Fibroblast of skin of right quadriceps (primary cell): ENCODE measurements around the gene HES6.
"Not testable (repeated sequence)": the region's sequence is repeated elsewhere in the genome, so short reads cannot be mapped to it uniquely, and the experiment has no call there.

Experiments used
- DNase-seq: peaks from one replicate; pipeline ENCODE4 v3.0.0-alpha.2; 2013

HES6 gene, protein sequence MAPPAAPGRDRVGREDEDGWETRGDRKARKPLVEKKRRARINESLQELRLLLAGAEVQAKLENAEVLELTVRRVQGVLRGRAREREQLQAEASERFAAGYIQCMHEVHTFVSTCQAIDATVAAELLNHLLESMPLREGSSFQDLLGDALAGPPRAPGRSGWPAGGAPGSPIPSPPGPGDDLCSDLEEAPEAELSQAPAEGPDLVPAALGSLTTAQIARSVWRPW

DNA sequence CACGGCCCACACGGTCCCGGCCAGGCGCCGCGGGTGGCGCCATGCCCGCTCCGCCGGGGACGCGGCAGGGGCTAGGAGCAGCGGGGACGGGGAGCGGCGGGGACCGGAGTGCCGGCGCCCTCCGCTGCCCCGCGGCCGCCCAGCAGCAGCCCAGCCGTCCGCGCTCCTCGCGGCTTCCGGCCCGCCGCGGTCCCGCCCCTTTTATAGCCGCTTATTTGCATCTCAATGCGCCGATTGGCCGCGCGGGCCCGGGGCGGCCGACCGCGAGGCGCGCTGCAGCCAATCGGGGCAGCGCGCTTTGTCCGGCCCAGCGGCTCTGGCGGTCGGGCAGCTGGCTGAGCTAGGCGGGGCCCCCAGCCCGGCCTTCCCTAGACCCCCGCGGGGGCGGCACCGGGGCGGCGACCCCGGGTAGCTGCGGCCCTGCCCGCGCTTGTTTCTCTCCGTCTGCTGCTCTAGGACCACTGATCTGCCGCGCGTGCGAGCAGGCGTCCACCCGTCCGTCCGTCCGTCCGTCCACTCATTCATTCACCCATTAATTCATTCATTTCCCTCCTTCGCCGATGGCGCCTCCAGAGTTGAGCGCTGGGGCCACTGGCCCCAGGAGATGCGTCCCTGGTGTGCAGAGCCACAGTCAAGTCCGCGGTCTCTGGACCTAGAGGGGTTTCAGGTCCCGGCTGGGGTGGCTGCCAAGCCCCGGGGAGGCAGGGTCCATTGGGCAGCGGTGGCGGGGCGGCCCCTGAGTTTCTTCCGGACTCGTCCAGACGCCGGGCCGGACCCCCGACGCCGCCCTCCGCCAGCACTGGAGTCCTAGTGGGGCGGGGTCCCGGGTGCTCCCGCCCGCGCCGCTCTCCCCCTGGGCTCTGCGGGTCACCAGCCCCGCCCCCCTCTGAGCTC lies at the start of gene HES6:
TSS of gene HES6 (minus strand) at position 176 of the 894 bp plus-strand sequence. CDS start at position 43, 133 bp downstream.
- peak; percentile 82 for DNase-seq

- no peak for DNase-seq
Measured at GRCh38 chr2:238289574-238289973, 49.7 kb upstream of the HES6 start.

GRCh38 chr2:238288650-238289573 lies 49.1 kb upstream of the HES6 start:
- peak; percentile 99 for DNase-seq

- DNase-seq = peak; percentile 80
Measured at GRCh38 chr2:238287737-238288649, 48.2 kb upstream of the HES6 start, which contains the start of gene PER2. PER2 (minus strand) TSS chr2:238288610; CDS start chr2:238277936, 10,674 bp downstream.

- DNase-seq = no peak
Measured at GRCh38 chr2:238286987-238287736, 47.3 kb upstream of the HES6 start.

- DNase-seq = peak; percentile 53
Measured at GRCh38 chr2:238286551-238286950, 46.7 kb upstream of the HES6 start.

DNA sequence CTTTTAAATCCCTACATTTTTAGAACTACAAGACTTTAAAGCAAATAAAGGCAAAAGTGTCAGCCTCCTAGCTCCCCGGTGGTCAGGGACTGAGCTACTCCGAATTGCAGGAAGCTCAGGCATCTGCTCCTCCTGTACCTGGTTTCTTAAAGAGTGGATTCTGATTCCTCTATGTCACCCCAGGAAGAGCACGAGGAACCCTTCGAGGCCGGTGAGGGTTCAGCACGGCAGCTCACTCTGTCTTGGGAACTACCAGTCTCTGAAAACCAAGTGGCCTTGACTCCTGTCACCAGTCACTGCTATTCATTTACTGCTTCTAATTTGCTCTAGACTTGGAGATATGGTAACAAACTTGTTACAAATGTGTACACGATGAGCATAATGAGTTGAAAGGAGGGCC lies 46.3 kb upstream of the HES6 start:
- no peak for DNase-seq

- peak; percentile 80 for DNase-seq
Measured at GRCh38 chr2:238285653-238286082, 45.8 kb upstream of the HES6 start.

DNA sequence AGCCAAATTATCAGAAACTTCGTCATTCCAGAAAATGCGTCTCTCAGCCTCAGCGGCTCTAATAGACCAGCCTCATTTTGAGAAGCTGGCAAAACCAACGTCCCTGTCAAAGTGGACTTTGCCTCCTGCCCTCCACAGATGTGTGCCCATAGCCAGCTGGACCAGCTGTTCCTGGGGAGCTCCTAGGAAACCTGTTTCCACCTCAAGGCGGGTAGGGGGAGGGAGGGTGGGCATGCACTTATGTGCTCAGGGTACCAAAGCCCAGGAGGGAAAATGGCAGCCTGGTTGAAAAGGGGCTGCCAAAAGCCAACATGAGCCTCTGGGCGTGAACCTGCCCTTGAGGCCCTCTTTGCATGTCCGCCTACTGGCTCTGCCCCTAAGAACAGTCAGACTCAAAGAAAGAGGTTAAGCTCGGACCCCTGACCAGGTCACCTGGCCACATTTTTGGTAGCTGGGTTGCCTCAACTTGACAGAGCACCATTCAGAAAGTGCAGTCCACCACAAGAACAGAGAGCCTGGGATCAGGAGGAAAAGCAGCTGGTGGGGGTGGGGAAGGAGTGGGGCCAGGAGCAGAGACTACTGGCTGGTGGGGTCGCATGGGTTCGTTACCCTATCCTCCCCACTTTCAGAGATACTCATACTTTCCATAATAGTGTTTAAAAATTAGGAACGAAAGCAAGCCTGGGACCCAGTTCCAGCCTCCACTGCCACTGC lies 45.1 kb upstream of the HES6 start:
- no peak for DNase-seq

DNA sequence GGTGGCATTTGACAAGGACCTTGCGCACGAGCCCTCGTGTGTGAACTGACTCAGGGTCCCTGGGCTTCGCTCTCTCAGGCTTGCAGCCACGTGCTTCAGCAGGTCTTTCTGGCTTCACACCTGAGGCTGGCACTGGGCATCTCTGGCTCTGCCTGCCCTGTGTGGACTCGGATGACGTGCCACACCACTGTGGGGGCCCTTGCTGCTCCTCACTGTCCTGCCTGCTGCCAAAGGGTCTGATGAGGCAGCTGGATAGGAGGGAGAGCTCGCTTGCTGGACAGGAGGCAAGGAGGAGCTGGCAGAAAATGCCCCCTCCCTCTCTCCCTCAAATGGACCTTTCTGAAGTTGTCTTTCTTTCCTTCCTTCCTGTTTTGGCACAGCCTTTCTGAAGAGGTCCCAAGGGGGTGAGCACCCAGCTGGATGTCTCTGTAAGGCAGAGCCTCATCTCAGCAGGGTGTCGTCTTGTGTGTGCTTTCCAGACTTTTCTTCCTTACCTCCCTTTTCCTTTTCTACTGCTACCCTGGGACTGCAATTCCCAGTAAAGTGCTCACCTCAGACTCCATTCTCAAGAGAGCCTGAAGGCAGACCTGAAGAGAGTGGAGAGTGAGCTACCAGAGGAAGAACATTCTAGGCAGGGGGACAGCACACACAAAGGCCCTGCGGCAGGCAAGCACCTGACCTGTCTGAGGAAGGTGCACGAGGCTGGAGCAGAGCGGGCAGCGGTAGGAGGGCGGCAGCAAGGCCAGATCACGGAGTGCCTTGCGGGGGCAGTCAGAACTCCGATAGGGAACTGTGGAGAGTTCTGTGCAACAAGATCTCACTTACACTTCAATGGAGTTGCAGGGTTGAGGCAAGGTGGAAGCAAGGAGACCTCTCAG lies 43.3 kb upstream of the HES6 start:
- no peak for DNase-seq

- DNase-seq = no peak
Measured at GRCh38 chr2:238281826-238282480, 42.1 kb upstream of the HES6 start.

- no peak for DNase-seq
Measured at GRCh38 chr2:238280083-238280825, 40.4 kb upstream of the HES6 start.

DNA sequence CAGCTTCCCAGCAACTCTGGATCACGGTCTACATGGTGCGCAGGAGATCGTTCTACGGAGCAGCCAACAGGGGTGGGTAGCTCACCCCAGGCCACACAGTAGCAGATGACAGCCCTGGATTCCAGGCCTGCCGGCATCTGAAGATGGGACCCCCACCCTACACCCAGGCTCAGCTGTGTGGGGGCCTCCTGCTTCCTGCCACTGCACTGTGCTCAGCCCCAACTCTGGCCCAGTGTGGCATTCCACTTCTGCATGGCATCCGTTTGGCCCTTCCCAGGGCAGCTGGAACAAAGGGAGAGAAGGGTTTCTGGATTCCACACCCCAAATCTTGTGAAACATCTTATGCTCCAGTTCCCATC lies 39.5 kb upstream of the HES6 start:
- DNase-seq = no peak

DNA sequence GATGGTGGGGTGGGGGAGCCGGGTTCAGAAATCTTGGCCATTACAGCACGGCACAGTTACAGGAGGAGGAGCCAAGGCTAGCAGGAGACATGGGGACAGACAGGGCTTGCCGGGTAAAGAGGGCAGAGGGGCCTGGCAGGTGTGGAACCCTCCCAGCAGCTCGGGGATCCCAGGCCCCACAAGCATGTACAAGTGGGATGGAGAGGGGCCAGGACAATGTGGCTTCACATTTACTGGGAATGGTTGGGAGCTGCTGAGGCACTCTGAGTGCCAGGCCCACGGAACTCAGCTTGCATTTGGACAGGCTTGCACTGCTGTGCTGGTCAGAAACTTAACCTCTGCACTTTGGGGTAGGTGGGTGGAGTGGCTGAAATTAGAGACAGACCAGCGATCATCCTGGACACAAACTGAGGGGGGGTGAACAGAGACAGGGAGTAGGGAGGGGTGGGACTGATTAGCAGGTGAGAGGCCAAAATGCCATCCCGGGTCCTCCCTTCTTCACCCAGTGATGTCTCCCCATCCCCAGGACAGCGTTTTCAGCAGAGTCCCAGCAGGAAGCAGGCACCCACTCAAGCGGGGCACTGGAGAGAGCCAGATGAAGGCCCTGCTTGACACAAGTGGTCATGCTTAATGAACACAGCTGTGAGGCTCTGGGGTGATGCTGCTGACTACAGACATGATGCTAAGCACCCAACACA lies 38.9 kb upstream of the HES6 start:
- no peak for DNase-seq

- DNase-seq = no peak
Measured at GRCh38 chr2:238277695-238278094, 37.9 kb upstream of the HES6 start.

DNA sequence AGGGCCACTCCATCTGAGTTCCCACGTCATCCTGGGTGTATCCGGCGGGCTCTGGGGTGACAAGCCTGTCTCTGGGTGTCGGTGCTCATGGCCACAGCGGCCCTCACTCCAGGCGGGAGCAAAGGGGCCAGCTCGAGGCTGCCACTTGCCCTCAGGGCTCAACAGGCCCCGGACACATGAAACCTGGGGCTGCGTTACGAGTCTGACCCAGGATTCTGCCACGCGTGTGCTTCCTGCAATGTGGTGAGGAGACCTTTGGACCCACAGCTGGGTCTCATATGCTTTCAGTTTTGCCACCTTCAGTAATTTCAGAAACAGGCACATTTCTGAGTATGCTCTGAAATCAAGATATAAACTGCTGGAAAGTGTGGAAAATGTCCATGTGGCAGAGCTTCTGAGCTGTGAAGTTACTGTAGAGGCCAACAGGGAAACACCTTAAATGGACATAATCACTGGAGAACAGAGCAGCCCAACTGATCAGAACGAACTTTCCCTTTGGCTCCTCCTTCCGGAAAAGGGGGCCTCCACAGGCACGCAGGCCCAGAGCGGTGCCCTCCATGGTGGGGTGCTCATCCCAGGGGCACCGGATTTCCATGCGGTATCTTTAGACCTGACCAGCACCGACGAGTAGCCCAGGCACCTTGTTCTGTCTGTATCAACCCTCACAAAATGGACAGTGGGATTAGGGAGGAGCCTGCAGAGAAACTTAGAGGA lies 34.5 kb upstream of the HES6 start:
- DNase-seq = no peak

- not testable (repeated sequence) for DNase-seq
Measured at GRCh38 chr2:238273433-238273832, 33.6 kb upstream of the HES6 start.
